ENCODE measurements around the gene NIP7. TPM values are rescaled to one million over a fixed set of nuclear protein-coding genes. Genes with fewer than 3 reads are reported as not detected.

The NIP7 gene
- total and polyA plus RNA-seq, 2 experiments from 2014 or later, result 19.5 to 23.5 TPM

GRCh38 chr16:69378036-69378435, 38.5 kb downstream of the NIP7 start:
- Histone ChIP-seq H2AFZ (no peak overlapping the region), H3K79me2 (peaks cover 36% of the 10 kb centered on the region), H3K9me2 (replicated peaks; ENCODE audit: insufficient read depth) (no peaks in the 10 kb centered on the region), H3K4me3 (no peak overlapping the region), H3K4me2 (no peak overlapping the region), H3K36me3 (replicated peaks; ENCODE audit: insufficient read depth, low read depth) (no peaks in the 10 kb centered on the region), H3K4me1 (ENCODE audit: insufficient read depth) (peaks cover 9% of the 10 kb centered on the region), H3K27me3 (no peaks in the 10 kb centered on the region), H3K27ac (no peak overlapping the region), H4K20me1 (ENCODE audit: insufficient read depth, poor library complexity, severe bottlenecking) (peaks cover 5% of the 10 kb centered on the region), H3K9me3 (ENCODE audit: low read depth) (no peaks in the 10 kb centered on the region)
- TF ChIP-seq EZH2 (IDR thresholded peaks at IDR 0.05; ENCODE audit: borderline replicate concordance) (no peak), CTCF (IDR thresholded peaks at IDR 0.05; ENCODE audit: poor library complexity) (no peak), EZH2phosphoT487 (IDR thresholded peaks at IDR 0.05; ENCODE audit: low read depth, severe bottlenecking, unreplicated experiment) (no peak)
- 95% methylated on average over 1 of the region's 1 CpG for WGBS (ENCODE audit: low lambda C conversion rate, missing lambda C conversion rate)
- DNase-seq (ENCODE audit: low spot score), result no peak

GRCh38 chr16:69378760-69379159, 39.2 kb downstream of the NIP7 start:
- H2AFZ ChIP-seq, result no peak overlapping the region
- H3K4me1 ChIP-seq (ENCODE audit: insufficient read depth), result peaks cover 5% of the 10 kb centered on the region
- no peak overlapping the region for H3K4me3 ChIP-seq
- TF ChIP-seq EZH2phosphoT487 (IDR thresholded peaks at IDR 0.05; ENCODE audit: low read depth, severe bottlenecking, unreplicated experiment) (no peak), EZH2 (IDR thresholded peaks at IDR 0.05; ENCODE audit: borderline replicate concordance) (no peak), CTCF (IDR thresholded peaks at IDR 0.05; ENCODE audit: poor library complexity) (no peak)
- no peaks in the 10 kb centered on the region for H3K27me3 ChIP-seq
- no peak overlapping the region for H3K4me2 ChIP-seq
- H3K79me2 ChIP-seq, result peaks cover 43% of the 10 kb centered on the region
- 97% methylated on average over 1 of the region's 1 CpG for WGBS (ENCODE audit: low lambda C conversion rate, missing lambda C conversion rate)
- no peak overlapping the region for H3K27ac ChIP-seq
- peaks cover under 1% of the 10 kb centered on the region for H4K20me1 ChIP-seq (ENCODE audit: insufficient read depth, poor library complexity, severe bottlenecking)
- no peaks in the 10 kb centered on the region for H3K9me3 ChIP-seq (ENCODE audit: low read depth)
- no peaks in the 10 kb centered on the region for H3K36me3 ChIP-seq (replicated peaks; ENCODE audit: insufficient read depth, low read depth)
- no peak for DNase-seq (ENCODE audit: low spot score)
- no peaks in the 10 kb centered on the region for H3K9me2 ChIP-seq (replicated peaks; ENCODE audit: insufficient read depth)

- no peak overlapping the region for H2AFZ ChIP-seq
- peaks cover 12% of the 10 kb centered on the region for H3K4me1 ChIP-seq (ENCODE audit: insufficient read depth)
- no peak for DNase-seq (ENCODE audit: low spot score)
- peaks cover 49% of the 10 kb centered on the region for H3K79me2 ChIP-seq
- no peaks in the 10 kb centered on the region for H3K9me3 ChIP-seq (ENCODE audit: low read depth)
- no peak for TF ChIP-seq CTCF (IDR thresholded peaks at IDR 0.05; ENCODE audit: poor library complexity)
- TF ChIP-seq EZH2phosphoT487 (IDR thresholded peaks at IDR 0.05; ENCODE audit: low read depth, severe bottlenecking, unreplicated experiment), result no peak
- no peak for TF ChIP-seq EZH2 (IDR thresholded peaks at IDR 0.05; ENCODE audit: borderline replicate concordance)
- no peak overlapping the region for H3K27ac ChIP-seq
- WGBS (ENCODE audit: low lambda C conversion rate, missing lambda C conversion rate), result 98% methylated on average over 2 of the region's 2 CpGs
- H3K4me3 ChIP-seq, result no peak overlapping the region
- no peaks in the 10 kb centered on the region for H3K27me3 ChIP-seq
- no peaks in the 10 kb centered on the region for H4K20me1 ChIP-seq (ENCODE audit: insufficient read depth, poor library complexity, severe bottlenecking)
- no peaks in the 10 kb centered on the region for H3K36me3 ChIP-seq (replicated peaks; ENCODE audit: insufficient read depth, low read depth)
- no peaks in the 10 kb centered on the region for H3K9me2 ChIP-seq (replicated peaks; ENCODE audit: insufficient read depth)
- H3K4me2 ChIP-seq, result no peak overlapping the region
Measured at GRCh38 chr16:69381231-69381630, 41.7 kb downstream of the NIP7 start.

GRCh38 chr16:69382421-69382820, 42.8 kb downstream of the NIP7 start:
- 95% methylated on average over 2 of the region's 2 CpGs for WGBS (ENCODE audit: low lambda C conversion rate, missing lambda C conversion rate)
- H3K27ac ChIP-seq, result no peak overlapping the region
- H2AFZ ChIP-seq, result no peak overlapping the region
- TF ChIP-seq CTCF (IDR thresholded peaks at IDR 0.05; ENCODE audit: poor library complexity) (no peak), EZH2phosphoT487 (IDR thresholded peaks at IDR 0.05; ENCODE audit: low read depth, severe bottlenecking, unreplicated experiment) (no peak), EZH2 (IDR thresholded peaks at IDR 0.05; ENCODE audit: borderline replicate concordance) (no peak)
- H3K27me3 ChIP-seq, result no peaks in the 10 kb centered on the region
- H3K9me2 ChIP-seq (replicated peaks; ENCODE audit: insufficient read depth), result no peaks in the 10 kb centered on the region
- no peaks in the 10 kb centered on the region for H4K20me1 ChIP-seq (ENCODE audit: insufficient read depth, poor library complexity, severe bottlenecking)
- H3K79me2 ChIP-seq, result peaks cover 51% of the 10 kb centered on the region
- H3K9me3 ChIP-seq (ENCODE audit: low read depth), result no peaks in the 10 kb centered on the region
- no peaks in the 10 kb centered on the region for H3K36me3 ChIP-seq (replicated peaks; ENCODE audit: insufficient read depth, low read depth)
- DNase-seq (ENCODE audit: low spot score), result no peak
- H3K4me2 ChIP-seq, result no peak overlapping the region
- peaks cover 12% of the 10 kb centered on the region for H3K4me1 ChIP-seq (ENCODE audit: insufficient read depth)
- no peak overlapping the region for H3K4me3 ChIP-seq
